ENCODE results near the gene FAAP20. TPM values are rescaled to one million over a fixed set of nuclear protein-coding genes. Genes with fewer than 3 reads are reported as not detected.

The FAAP20 gene
- total RNA-seq, 1 experiment from 2014 or later: 114 TPM

- Histone ChIP-seq H3K4me2 (ENCODE audit: low read length) (peak overlapping the region; percentile 48), H3K27me3 (ENCODE audit: low read length) (no peaks in the 10 kb centered on the region), H3K36me3 (ENCODE audit: low read depth, low read length) (no peaks in the 10 kb centered on the region; the same call in 1 of the 2 replicates), H3K9ac (ENCODE audit: low read length) (no peak overlapping the region), H3K4me1 (ENCODE audit: insufficient read depth, low read length) (no peaks in the 10 kb centered on the region), H2AFZ (ENCODE audit: low read length) (peak overlapping the region; percentile 59), H3F3A (ENCODE audit: low read length, unreplicated experiment) (no peaks in the 10 kb centered on the region), H3K4me3 (ENCODE audit: low read length) (no peak overlapping the region; the same call in 1 of the 2 replicates), H4K20me1 (ENCODE audit: low read length) (no peaks in the 10 kb centered on the region), H3K9me3 (ENCODE audit: low read length) (no peaks in the 10 kb centered on the region), H3K9me2 (replicated peaks; ENCODE audit: low read length) (no peaks in the 10 kb centered on the region), H3K79me2 (ENCODE audit: low read length) (no peaks in the 10 kb centered on the region), H3K27ac (ENCODE audit: low read length) (no peak overlapping the region)
- DNase-seq (peak; percentile 78), ATAC-seq (peak; percentile 91)
- intact Hi-C loops (cut with micrococcal nuclease): no loop called here
- no peak for TF ChIP-seq EZH2 (IDR thresholded peaks at IDR 0.05; ENCODE audit: low read length, unreplicated experiment)
- peak; percentile 99 for TF ChIP-seq CTCF (conservative IDR thresholded peaks at IDR 0.05; ENCODE audit: low read depth, low read length)
- CTCF ChIA-PET: interaction anchor here (0.8 to 1.8 kb wide), 6 partner anchors 15 to 66 kb away, joined by 3 to 27 read pairs (median 4); partner anchors contain the start of gene FAAP20
- BruUV-seq (replicated peaks): no TSS peak
- POLR2A ChIA-PET (ENCODE audit: unreplicated experiment): interaction anchor here (0.6 kb wide), 1 partner anchor 55 kb away, joined by 3 read pairs; no protein-coding TSS in a partner anchor
These were observed 20.1 kb downstream of the FAAP20 start for GRCh38 chr1:2174348-2175054.

GRCh38 chr1:2173546-2174347, 20.8 kb downstream of the FAAP20 start:
- H3K4me2 ChIP-seq (ENCODE audit: low read length): no peak overlapping the region
- no peak overlapping the region for H3K4me3 ChIP-seq (ENCODE audit: low read length)
- no peaks in the 10 kb centered on the region for H4K20me1 ChIP-seq (ENCODE audit: low read length)
- peak overlapping the region; percentile 59; the same call in 1 of the 2 replicates for H2AFZ ChIP-seq (ENCODE audit: low read length)
- no peaks in the 10 kb centered on the region for H3K9me2 ChIP-seq (replicated peaks; ENCODE audit: low read length)
- intact Hi-C loops (cut with micrococcal nuclease): no loop called here
- DNase-seq: no peak
- no peaks in the 10 kb centered on the region for H3K4me1 ChIP-seq (ENCODE audit: insufficient read depth, low read length)
- no peaks in the 10 kb centered on the region for H3K79me2 ChIP-seq (ENCODE audit: low read length)
- ChIA-PET CTCF (interaction anchor here (0.8 to 1.8 kb wide), 5 partner anchors 16 to 65 kb away, joined by 3 to 27 read pairs (median 4); no protein-coding TSS in a partner anchor), POLR2A (ENCODE audit: unreplicated experiment) (no interaction called here)
- no peaks in the 10 kb centered on the region for H3F3A ChIP-seq (ENCODE audit: low read length, unreplicated experiment)
- ATAC-seq: peak; percentile 12
- no peak overlapping the region for H3K9ac ChIP-seq (ENCODE audit: low read length)
- H3K36me3 ChIP-seq (ENCODE audit: low read depth, low read length): no peaks in the 10 kb centered on the region; the same call in 1 of the 2 replicates
- no TSS peak for BruUV-seq (replicated peaks)
- H3K27me3 ChIP-seq (ENCODE audit: low read length): no peaks in the 10 kb centered on the region
- H3K27ac ChIP-seq (ENCODE audit: low read length): no peak overlapping the region
- H3K9me3 ChIP-seq (ENCODE audit: low read length): no peaks in the 10 kb centered on the region
- TF ChIP-seq EZH2 (IDR thresholded peaks at IDR 0.05; ENCODE audit: low read length, unreplicated experiment) (no peak), EZH2phosphoT487 (IDR thresholded peaks at IDR 0.05; ENCODE audit: borderline replicate concordance, low read length) (no peak), CTCF (conservative IDR thresholded peaks at IDR 0.05; ENCODE audit: low read depth, low read length) (no peak)

Measured in PC-3 (cell line).